ENCODE results near the gene CRYGS. TPM values are rescaled to one million over a fixed set of nuclear protein-coding genes. Genes with fewer than 3 reads are reported as not detected.

Gene CRYGS
- total RNA-seq, result 1 to 10 TPM; 1.2 to 3.0 (median 1.8) TPM
- 10 to 100 TPM; 11.0 to 16.6 TPM for polyA plus RNA-seq

GRCh38 chr3:186544281-186544680 is at the start of gene CRYGS:
CRYGS (minus strand) TSS chr3:186544380; CDS start chr3:186544326, 54 bp downstream.
- WGBS, 2 donors, result 80 to 84% methylated on average over 2 of the region's 2 CpGs
- no peak for TF ChIP-seq CTCF (IDR thresholded peaks at IDR 0.05)
- no peak for ATAC-seq
- Histone ChIP-seq H3K9me3 (no peaks in the 10 kb centered on the region), H3K27ac (no peak within 1 kb of the TSS), H3K36me3 (peaks cover 0 to 13% (median 0%) of the 10 kb centered on the region in 3 donors), H3K4me3 (no peak within 1 kb of the TSS), H3K27me3 (no peaks in the 10 kb centered on the region), H3K4me1 (no peaks in the 10 kb centered on the region)
- no peak for FAIRE-seq
- intact Hi-C loops (cut with DNase I), result loop anchor here in 1 of 3 donors (5.0 kb wide), 1 partner anchor 282 kb away; no protein-coding TSS in a partner anchor
- no peak for DNase-seq

- ATAC-seq, result peak in 3 of 4 donors; percentile 17 to 38 (median 31)
- H3K9me3 ChIP-seq, result no peaks in the 10 kb centered on the region
Measured at GRCh38 chr3:186593862-186594261, 49.7 kb upstream of the CRYGS start.

GRCh38 chr3:186592682-186593081 is 48.5 kb upstream of the CRYGS start:
- WGBS, 2 donors, result 94 to 100% methylated on average over 4 of the region's 4 CpGs
- FAIRE-seq (no peak), DNase-seq (no peak), ATAC-seq (no peak)
- intact Hi-C loops (cut with DNase I), result no loop called here
- Histone ChIP-seq H3K36me3 (no peaks in the 10 kb centered on the region), H3K4me1 (peaks cover 12 to 29% (median 22%) of the 10 kb centered on the region in 3 donors), H3K27ac (no peak overlapping the region), H3K9me3 (no peaks in the 10 kb centered on the region), H3K4me3 (no peak overlapping the region), H3K27me3 (no peaks in the 10 kb centered on the region)
- no peak for TF ChIP-seq CTCF (IDR thresholded peaks at IDR 0.05)

More at GRCh38 chr3:186593862-186594261, 49.7 kb upstream of the CRYGS start:
- WGBS, 2 donors, result 41 to 46% methylated on average over 3 of the region's 3 CpGs
- no peak for DNase-seq
- intact Hi-C loops (cut with DNase I), result no loop called here
- Histone ChIP-seq H3K4me3 (no peak overlapping the region), H3K27me3 (no peaks in the 10 kb centered on the region), H3K27ac (peak overlapping the region; percentile 23 to 68 (median 46)), H3K4me1 (peaks cover 12 to 29% (median 22%) of the 10 kb centered on the region in 3 donors), H3K36me3 (no peaks in the 10 kb centered on the region)
- no peak for TF ChIP-seq CTCF (IDR thresholded peaks at IDR 0.05)
- no peak for FAIRE-seq

GRCh38 chr3:186590580-186591295 is 46.6 kb upstream of the CRYGS start:
- ATAC-seq (no peak), FAIRE-seq (no peak), DNase-seq (no peak)
- Histone ChIP-seq H3K27me3 (no peaks in the 10 kb centered on the region), H3K4me1 (peaks cover 12 to 29% (median 22%) of the 10 kb centered on the region in 3 donors), H3K9me3 (no peaks in the 10 kb centered on the region), H3K27ac (peak overlapping the region in 2 of 4 donors; percentile 53 to 71), H3K36me3 (peaks cover 0 to 4% (median 0%) of the 10 kb centered on the region in 3 donors), H3K4me3 (no peak overlapping the region)
- 75 to 83% methylated on average over 7 of the region's 7 CpGs for WGBS, 2 donors
- intact Hi-C loops (cut with DNase I), result no loop called here
- no peak for TF ChIP-seq CTCF (IDR thresholded peaks at IDR 0.05)
